WERI-Rb-1 (cell line): ENCODE results near the gene DHRS7C.

Experiments
- DNase-seq: peaks from one replicate; pipeline ENCODE4 v3.0.0-alpha.2; 2020
- H3K27ac ChIP-seq: fragments of 250-450 bp; sonication (Bioruptor Pico); 2 replicates; pipeline ENCODE4 v1.5.1; 2020; ENCODE audit warnings: mild to moderate bottlenecking, moderate library complexity
- H3K27me3 ChIP-seq: fragments of 250-450 bp; sonication (Bioruptor Pico); 2 replicates; pipeline ENCODE4 v1.5.1; 2021; ENCODE audit warnings: mild to moderate bottlenecking, low read depth, moderate library complexity; ENCODE audit not compliant: insufficient read depth, severe bottlenecking
- H3K36me3 ChIP-seq: fragments of 250-450 bp; sonication (Bioruptor Pico); 2 replicates; pipeline ENCODE4 v1.5.1; 2020; ENCODE audit warnings: mild to moderate bottlenecking, moderate library complexity
- H3K4me3 ChIP-seq: 2 replicates; pipeline ENCODE4 v1.5.1; 2011; ENCODE audit warnings: low read depth, mild to moderate bottlenecking, control low read depth, low read length
- H3K9me3 ChIP-seq: fragments of 250-450 bp; sonication (Bioruptor Pico); 2 replicates; pipeline ENCODE4 v1.5.1; 2021; ENCODE audit warnings: mild to moderate bottlenecking, moderate library complexity; ENCODE audit not compliant: severe bottlenecking
- TF ChIP-seq, protein P1 (sequence below): IDR thresholded peaks from 2 replicates; pipeline ENCODE4 v1.5.1; 2011; ENCODE audit warnings: low read depth, mild to moderate bottlenecking, control low read depth, inconsistent platforms, low read length

DHRS7C gene

DNA sequence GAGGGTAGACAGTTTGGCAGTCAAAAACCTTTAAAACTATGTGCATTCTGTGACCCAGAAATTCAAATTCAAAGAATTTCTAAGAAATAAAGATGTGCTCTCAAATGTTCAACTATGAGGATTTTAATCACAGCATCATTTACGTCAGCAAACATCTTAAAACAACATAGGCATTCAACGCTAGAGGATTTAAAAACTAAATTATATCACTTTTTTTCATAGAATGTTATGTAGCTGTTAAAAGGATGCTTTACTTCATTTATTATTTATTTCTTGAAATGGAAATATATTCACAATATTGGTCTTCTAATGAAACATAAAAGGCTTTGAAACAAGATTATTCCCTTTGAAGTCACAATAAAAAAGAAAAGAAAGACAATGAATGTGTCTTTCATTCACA, 38.0 kb upstream of the DHRS7C start:
- Histone ChIP-seq H3K36me3 (no peaks in the 10 kb centered on the region), H3K9me3 (peaks cover 3% of the 10 kb centered on the region), H3K27me3 (no peaks in the 10 kb centered on the region), H3K27ac (no peak overlapping the region), H3K4me3 (no peak overlapping the region)
- TF ChIP-seq, protein P1, sequence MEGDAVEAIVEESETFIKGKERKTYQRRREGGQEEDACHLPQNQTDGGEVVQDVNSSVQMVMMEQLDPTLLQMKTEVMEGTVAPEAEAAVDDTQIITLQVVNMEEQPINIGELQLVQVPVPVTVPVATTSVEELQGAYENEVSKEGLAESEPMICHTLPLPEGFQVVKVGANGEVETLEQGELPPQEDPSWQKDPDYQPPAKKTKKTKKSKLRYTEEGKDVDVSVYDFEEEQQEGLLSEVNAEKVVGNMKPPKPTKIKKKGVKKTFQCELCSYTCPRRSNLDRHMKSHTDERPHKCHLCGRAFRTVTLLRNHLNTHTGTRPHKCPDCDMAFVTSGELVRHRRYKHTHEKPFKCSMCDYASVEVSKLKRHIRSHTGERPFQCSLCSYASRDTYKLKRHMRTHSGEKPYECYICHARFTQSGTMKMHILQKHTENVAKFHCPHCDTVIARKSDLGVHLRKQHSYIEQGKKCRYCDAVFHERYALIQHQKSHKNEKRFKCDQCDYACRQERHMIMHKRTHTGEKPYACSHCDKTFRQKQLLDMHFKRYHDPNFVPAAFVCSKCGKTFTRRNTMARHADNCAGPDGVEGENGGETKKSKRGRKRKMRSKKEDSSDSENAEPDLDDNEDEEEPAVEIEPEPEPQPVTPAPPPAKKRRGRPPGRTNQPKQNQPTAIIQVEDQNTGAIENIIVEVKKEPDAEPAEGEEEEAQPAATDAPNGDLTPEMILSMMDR = no peak
- no peak for DNase-seq

DNA sequence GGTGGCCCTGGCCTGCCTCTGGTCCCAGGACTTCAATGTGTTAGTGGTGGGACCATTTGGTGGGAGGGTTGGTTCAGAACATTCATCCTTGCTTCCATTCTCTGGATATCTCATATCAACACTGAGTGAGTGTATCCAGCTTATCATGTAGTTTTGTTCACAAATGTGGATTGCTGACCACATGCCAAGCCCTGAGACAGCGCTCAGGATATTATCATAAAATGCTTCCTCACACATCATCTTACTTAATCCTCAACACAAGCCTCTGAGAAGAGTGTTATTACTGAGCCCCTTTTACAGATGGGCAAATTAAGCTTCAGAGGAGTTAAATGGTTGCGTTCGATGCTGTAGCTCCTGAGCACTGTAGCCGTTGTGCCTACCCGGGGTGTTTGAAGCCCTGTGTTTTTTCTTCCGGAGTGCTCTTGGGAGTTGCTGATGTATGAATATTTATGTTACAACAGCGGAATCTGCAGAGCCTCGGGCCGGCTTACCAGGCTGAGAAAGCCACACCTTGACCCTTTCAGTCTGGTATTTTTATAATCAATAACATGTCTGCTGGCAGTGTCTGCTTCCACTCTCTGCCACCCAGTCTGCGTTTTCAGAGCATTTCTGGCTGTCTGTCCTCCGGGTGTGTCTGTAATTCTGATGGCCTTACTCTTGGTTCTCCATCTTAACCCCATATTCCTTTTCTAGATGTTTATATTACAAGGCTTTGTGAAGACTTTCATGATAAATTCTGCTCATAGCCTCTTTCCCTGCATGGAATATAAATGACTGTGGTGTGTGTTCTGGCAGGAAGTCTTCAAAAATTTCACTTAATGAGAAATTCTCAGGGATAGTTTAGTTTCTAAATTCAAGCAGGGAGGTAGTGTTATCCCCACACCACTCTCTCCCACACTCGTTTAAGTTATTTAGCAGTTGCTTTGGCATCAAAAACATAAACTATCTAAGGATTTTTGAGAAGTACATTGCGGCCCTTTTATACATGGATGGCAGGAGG, 37.2 kb upstream of the DHRS7C start:
- H3K4me3 ChIP-seq = no peak overlapping the region
- no peak for DNase-seq
- H3K9me3 ChIP-seq = no peaks in the 10 kb centered on the region
- TF ChIP-seq, protein P1 = no peak
- H3K36me3 ChIP-seq = no peaks in the 10 kb centered on the region
- H3K27me3 ChIP-seq = no peaks in the 10 kb centered on the region
- H3K27ac ChIP-seq = no peak overlapping the region

DNA sequence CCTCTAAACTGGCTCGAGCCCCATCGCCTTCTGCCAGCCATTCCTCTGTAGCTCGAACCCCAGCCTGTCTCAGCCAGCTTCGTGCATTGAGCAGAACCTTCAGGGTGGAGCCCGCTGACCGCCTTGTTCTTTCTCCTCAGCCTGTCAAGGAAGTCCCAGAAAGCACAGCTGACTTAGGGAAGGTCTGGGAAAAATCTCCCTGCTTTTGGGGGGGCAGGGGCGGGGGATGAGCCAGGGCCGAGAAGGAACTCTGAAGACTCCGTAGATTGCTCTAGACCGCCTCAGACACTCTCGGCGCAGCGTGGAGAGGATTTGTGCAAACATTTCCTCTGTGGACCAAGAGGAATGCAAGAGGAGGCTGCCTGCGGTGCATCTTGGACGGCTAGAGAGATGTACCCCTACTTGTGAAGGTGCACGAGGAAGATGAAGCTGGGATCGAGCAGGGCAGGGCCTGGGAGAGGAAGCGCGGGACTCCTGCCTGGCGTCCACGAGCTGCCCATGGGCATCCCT, 34.3 kb upstream of the DHRS7C start, which contains the start of gene GLP2R:
TSS of gene GLP2R (plus strand) at position 284 of the 510 bp plus-strand sequence. CDS start at position 424, 140 bp downstream.
- TF ChIP-seq, protein P1 = no peak
- no peaks in the 10 kb centered on the region for H3K36me3 ChIP-seq
- H3K27ac ChIP-seq = no peak within 1 kb of the TSS
- no peak within 1 kb of the TSS for H3K4me3 ChIP-seq
- H3K9me3 ChIP-seq = no peaks in the 10 kb centered on the region
- DNase-seq = no peak
- no peaks in the 10 kb centered on the region for H3K27me3 ChIP-seq

DNA sequence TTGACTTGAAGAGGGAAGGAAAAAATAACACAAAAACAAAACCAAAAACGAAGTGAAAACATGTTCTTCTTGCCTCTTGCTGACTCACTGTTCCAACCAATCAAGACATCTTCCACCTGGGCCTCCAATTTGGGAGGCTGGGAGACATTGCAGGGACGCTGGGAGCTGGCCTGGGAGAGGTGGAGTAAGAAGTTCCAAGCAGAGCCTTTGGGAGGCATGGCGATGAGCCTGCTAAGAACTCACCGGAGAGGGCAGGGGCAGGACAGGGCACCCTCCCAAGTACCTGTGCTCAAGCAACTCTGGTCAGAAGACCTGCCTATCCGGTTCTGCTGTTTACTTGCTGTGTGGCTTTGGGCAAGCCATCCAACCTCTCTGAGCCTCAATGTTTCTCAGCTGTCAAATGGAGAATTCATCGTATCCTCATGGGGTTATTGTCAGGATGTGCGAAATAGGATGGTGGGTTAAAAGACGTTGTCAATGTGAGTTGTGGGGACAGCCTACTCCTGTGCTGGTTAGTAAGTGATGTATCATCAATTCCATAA, 33.5 kb upstream of the DHRS7C start:
- H3K27me3 ChIP-seq = no peaks in the 10 kb centered on the region
- no peaks in the 10 kb centered on the region for H3K9me3 ChIP-seq
- H3K4me3 ChIP-seq = no peak overlapping the region
- H3K27ac ChIP-seq = no peak overlapping the region
- no peaks in the 10 kb centered on the region for H3K36me3 ChIP-seq
- DNase-seq = no peak
- TF ChIP-seq, protein P1 = no peak

DNA sequence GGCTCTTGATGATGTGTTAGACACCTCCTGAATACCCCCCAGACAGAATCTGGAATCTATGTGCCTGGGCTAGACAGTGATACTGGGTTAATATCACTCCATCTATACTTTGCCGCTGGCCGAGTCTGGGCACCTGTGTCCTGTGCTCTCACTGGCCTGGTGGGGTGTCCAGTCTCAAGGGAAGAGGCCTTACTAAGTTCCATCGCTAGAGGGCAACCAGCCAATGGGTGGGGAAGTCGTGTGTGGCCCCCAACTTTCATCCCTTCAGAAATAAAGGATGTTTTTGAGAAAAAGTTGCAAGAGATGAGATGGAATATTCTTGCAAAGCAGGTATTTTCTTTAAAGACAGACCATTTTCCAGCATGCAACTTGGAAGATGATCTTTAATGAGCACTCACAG, 32.7 kb upstream of the DHRS7C start:
- DNase-seq = no peak
- H3K4me3 ChIP-seq = no peak overlapping the region
- no peaks in the 10 kb centered on the region for H3K9me3 ChIP-seq
- H3K36me3 ChIP-seq = no peaks in the 10 kb centered on the region
- TF ChIP-seq, protein P1 = no peak
- H3K27me3 ChIP-seq = no peaks in the 10 kb centered on the region
- no peak overlapping the region for H3K27ac ChIP-seq
